WTC11 (cell line): ENCODE results near the gene ZFAND3. TPM values are rescaled to one million over a fixed set of nuclear protein-coding genes. Genes with fewer than 3 reads are reported as not detected.

ENCODE experiments used
- ATAC-seq: fragments of 200-7000 bp; cut with Tn5 transposase; 2 replicates; pipeline ENCODE4 v1.10.0; 2021; ENCODE audit warnings: mild to moderate bottlenecking, moderate library complexity
- CTCF ChIA-PET: fragments of 300-600 bp; sonication (Branson Sonifier 250); formaldehyde crosslinking; loops from one replicate; lab custom pipeline; 2021; ENCODE audit warnings: antibody characterized with exemption; lab: Charles Lee
- POLR2A ChIA-PET: fragments of 350-600 bp; sonication (Branson Sonifier 250); formaldehyde crosslinking; loops from one replicate; lab custom pipeline; 2021; ENCODE audit warnings: antibody characterized with exemption; lab: Charles Lee
- DNase-seq: peaks from one replicate; pipeline ENCODE4 v3.0.0; 2021; ENCODE audit warnings: low spot score
- H3K27ac Mint-ChIP-seq: 2 replicates; pipeline ENCODE4 v1.8.0; 2021; ENCODE audit warnings: mixed read lengths
- H3K27me3 Mint-ChIP-seq: 2 replicates; pipeline ENCODE4 v1.8.0; 2021; ENCODE audit warnings: low read depth, mild to moderate bottlenecking, moderate library complexity, mixed read lengths
- H3K36me3 Mint-ChIP-seq: 2 replicates; pipeline ENCODE4 v1.8.0; 2021; ENCODE audit warnings: mixed read lengths
- H3K4me1 Mint-ChIP-seq: 2 replicates; pipeline ENCODE4 v1.8.0; 2022; ENCODE audit warnings: mixed read lengths
- H3K4me3 Mint-ChIP-seq: 2 replicates; pipeline ENCODE4 v1.8.0; 2021; ENCODE audit warnings: mild to moderate bottlenecking, moderate library complexity, mixed read lengths
- H3K9me3 Mint-ChIP-seq: 2 replicates; pipeline ENCODE4 v1.8.0; 2021; ENCODE audit warnings: mixed read lengths
- CBFB ChIP-seq: sonication (generic); formaldehyde crosslinking; IDR thresholded peaks from 2 replicates; pipeline ENCODE4 v1.8.1; 2022; ENCODE audit warnings: mild to moderate bottlenecking, low read depth, missing genetic modification reagents
- ESRRA ChIP-seq: sonication (generic); formaldehyde crosslinking; IDR thresholded peaks from 2 replicates; pipeline ENCODE4 v1.8.1; 2022; ENCODE audit warnings: mild to moderate bottlenecking, missing genetic modification reagents, borderline replicate concordance
- FOXK1 ChIP-seq: sonication (generic); formaldehyde crosslinking; IDR thresholded peaks from 2 replicates; pipeline ENCODE4 v1.8.0; 2022; ENCODE audit warnings: mild to moderate bottlenecking, moderate library complexity, missing genetic modification reagents
- NFE2L1 ChIP-seq: sonication (generic); formaldehyde crosslinking; IDR thresholded peaks from 2 replicates; pipeline ENCODE4 v1.8.1; 2023; ENCODE audit warnings: missing genetic modification reagents
- NR3C1 ChIP-seq: sonication (generic); formaldehyde crosslinking; conservative IDR thresholded peaks from 2 replicates; pipeline ENCODE4 v1.8.1; 2023; ENCODE audit warnings: low read depth, mild to moderate bottlenecking, missing genetic modification reagents
- PRRX2 ChIP-seq: fragments of 250-450 bp; sonication (Bioruptor Pico); IDR thresholded peaks from 2 replicates; pipeline ENCODE4 v1.8.0; 2021; ENCODE audit warnings: mild to moderate bottlenecking
- RORB ChIP-seq: fragments of 250-450 bp; sonication (Bioruptor Pico); IDR thresholded peaks from 2 replicates; pipeline ENCODE4 v1.9.0; 2021; ENCODE audit warnings: mild to moderate bottlenecking
- TEAD1 ChIP-seq: sonication (generic); formaldehyde crosslinking; IDR thresholded peaks from 2 replicates; pipeline ENCODE4 v1.8.0; 2022; ENCODE audit warnings: mild to moderate bottlenecking, missing genetic modification reagents
- USF1 ChIP-seq: sonication (generic); formaldehyde crosslinking; IDR thresholded peaks from 2 replicates; pipeline ENCODE4 v1.8.0; 2022; ENCODE audit warnings: mild to moderate bottlenecking, missing genetic modification reagents
- ZNF138 ChIP-seq: sonication (generic); formaldehyde crosslinking; conservative IDR thresholded peaks from 2 replicates; pipeline ENCODE4 v1.8.1; 2022; ENCODE audit warnings: mild to moderate bottlenecking, moderate library complexity, missing genetic modification reagents
- ZNF281 ChIP-seq: sonication (generic); formaldehyde crosslinking; IDR thresholded peaks from 2 replicates; pipeline ENCODE4 v1.8.0; 2023; ENCODE audit warnings: mild to moderate bottlenecking, missing genetic modification reagents
- ZNF317 ChIP-seq: sonication (generic); formaldehyde crosslinking; IDR thresholded peaks from 2 replicates; pipeline ENCODE4 v1.8.1; 2023; ENCODE audit warnings: low read depth, mild to moderate bottlenecking, moderate library complexity, missing genetic modification reagents, borderline replicate concordance
- ZNF396 ChIP-seq: fragments of 250-450 bp; sonication (Bioruptor Pico); IDR thresholded peaks from 2 replicates; pipeline ENCODE4 v1.8.0; 2021; ENCODE audit warnings: mild to moderate bottlenecking, moderate library complexity, borderline replicate concordance
- ZNF423 ChIP-seq: fragments of 250-450 bp; sonication (Bioruptor Pico); IDR thresholded peaks from 2 replicates; pipeline ENCODE4 v2.1.2; 2022; ENCODE audit warnings: mild to moderate bottlenecking, moderate library complexity
- ZNF671 ChIP-seq: fragments of 250-450 bp; sonication (Bioruptor Pico); IDR thresholded peaks from 2 replicates; pipeline ENCODE4 v1.8.0; 2021; ENCODE audit warnings: mild to moderate bottlenecking
- total RNA-seq: library from RNA; stranded (reverse); gene quantifications from 3 replicates; pipeline ENCODE4 v1.2.3, GENCODE V29; 2021
- TF ChIP-seq, protein P1 (sequence below): sonication (generic); formaldehyde crosslinking; IDR thresholded peaks from 2 replicates; pipeline ENCODE4 v1.8.1; 2023; ENCODE audit warnings: mild to moderate bottlenecking, missing genetic modification reagents, borderline replicate concordance
- TF ChIP-seq, protein P2 (sequence below): sonication (generic); formaldehyde crosslinking; IDR thresholded peaks from 2 replicates; pipeline ENCODE4 v1.8.1; 2023; ENCODE audit warnings: mild to moderate bottlenecking, moderate library complexity, missing genetic modification reagents
- TF ChIP-seq, protein P3 (sequence below): fragments of 250-450 bp; sonication (Bioruptor Pico); IDR thresholded peaks from 2 replicates; pipeline ENCODE4 v1.9.0; 2021; ENCODE audit warnings: mild to moderate bottlenecking, borderline replicate concordance

ZFAND3 gene
- total RNA-seq, 1 experiment from 2014 or later, result 50.3 TPM

DNA sequence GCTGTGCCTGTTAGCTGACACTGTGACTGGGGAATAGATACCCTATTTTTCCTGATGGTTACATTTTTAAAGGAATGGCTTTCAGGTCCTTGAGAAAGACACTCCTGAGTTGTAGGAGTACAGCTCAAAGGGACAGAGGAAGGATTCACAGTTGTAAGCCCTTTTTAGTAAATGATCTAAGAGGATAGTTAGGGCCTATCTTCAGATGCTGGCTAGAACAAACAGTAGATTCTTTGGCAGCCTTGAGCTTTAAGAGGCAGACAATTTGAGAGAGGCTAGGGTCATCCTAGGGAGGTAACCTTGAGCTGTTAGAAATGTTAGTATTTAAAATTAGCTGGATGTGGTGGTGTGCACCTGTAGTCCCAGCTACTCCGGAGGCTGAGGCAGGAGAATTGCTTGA is 111.5 kb downstream of the ZFAND3 start (continued):
- TF ChIP-seq, protein P1, sequence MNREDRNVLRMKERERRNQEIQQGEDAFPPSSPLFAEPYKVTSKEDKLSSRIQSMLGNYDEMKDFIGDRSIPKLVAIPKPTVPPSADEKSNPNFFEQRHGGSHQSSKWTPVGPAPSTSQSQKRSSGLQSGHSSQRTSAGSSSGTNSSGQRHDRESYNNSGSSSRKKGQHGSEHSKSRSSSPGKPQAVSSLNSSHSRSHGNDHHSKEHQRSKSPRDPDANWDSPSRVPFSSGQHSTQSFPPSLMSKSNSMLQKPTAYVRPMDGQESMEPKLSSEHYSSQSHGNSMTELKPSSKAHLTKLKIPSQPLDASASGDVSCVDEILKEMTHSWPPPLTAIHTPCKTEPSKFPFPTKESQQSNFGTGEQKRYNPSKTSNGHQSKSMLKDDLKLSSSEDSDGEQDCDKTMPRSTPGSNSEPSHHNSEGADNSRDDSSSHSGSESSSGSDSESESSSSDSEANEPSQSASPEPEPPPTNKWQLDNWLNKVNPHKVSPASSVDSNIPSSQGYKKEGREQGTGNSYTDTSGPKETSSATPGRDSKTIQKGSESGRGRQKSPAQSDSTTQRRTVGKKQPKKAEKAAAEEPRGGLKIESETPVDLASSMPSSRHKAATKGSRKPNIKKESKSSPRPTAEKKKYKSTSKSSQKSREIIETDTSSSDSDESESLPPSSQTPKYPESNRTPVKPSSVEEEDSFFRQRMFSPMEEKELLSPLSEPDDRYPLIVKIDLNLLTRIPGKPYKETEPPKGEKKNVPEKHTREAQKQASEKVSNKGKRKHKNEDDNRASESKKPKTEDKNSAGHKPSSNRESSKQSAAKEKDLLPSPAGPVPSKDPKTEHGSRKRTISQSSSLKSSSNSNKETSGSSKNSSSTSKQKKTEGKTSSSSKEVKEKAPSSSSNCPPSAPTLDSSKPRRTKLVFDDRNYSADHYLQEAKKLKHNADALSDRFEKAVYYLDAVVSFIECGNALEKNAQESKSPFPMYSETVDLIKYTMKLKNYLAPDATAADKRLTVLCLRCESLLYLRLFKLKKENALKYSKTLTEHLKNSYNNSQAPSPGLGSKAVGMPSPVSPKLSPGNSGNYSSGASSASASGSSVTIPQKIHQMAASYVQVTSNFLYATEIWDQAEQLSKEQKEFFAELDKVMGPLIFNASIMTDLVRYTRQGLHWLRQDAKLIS (CRISPR knock-in tag), result no peak
- no peak for TF ChIP-seq ZNF317 (CRISPR knock-in tag)

GRCh38 chr6:37934276-37934675 is 114.7 kb downstream of the ZFAND3 start:
- POLR2A ChIA-PET, result interaction anchor here (0.6 kb wide), 1 partner anchor 49 kb away, joined by 3 read pairs; no protein-coding TSS in a partner anchor
- DNase-seq (no peak), ATAC-seq (no peak)
- TF ChIP-seq RORB (CRISPR knock-in tag) (no peak), FOXK1 (CRISPR knock-in tag) (no peak), ZNF671 (CRISPR knock-in tag) (no peak), ZNF281 (CRISPR knock-in tag) (no peak), ESRRA (CRISPR knock-in tag) (no peak), ZNF423 (CRISPR knock-in tag) (no peak), NR3C1 (CRISPR knock-in tag) (no peak), PRRX2 (no peak), CBFB (CRISPR knock-in tag) (no peak), ZNF138 (CRISPR knock-in tag) (no peak), NFE2L1 (no peak), USF1 (CRISPR knock-in tag) (no peak), TEAD1 (CRISPR knock-in tag) (no peak), ZNF396 (no peak)
- TF ChIP-seq, protein P2, sequence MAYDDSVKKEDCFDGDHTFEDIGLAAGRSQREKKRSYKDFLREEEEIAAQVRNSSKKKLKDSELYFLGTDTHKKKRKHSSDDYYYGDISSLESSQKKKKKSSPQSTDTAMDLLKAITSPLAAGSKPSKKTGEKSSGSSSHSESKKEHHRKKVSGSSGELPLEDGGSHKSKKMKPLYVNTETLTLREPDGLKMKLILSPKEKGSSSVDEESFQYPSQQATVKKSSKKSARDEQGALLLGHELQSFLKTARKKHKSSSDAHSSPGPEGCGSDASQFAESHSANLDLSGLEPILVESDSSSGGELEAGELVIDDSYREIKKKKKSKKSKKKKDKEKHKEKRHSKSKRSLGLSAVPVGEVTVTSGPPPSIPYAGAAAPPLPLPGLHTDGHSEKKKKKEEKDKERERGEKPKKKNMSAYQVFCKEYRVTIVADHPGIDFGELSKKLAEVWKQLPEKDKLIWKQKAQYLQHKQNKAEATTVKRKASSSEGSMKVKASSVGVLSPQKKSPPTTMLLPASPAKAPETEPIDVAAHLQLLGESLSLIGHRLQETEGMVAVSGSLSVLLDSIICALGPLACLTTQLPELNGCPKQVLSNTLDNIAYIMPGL (CRISPR knock-in tag), result no peak
- TF ChIP-seq, protein P3, sequence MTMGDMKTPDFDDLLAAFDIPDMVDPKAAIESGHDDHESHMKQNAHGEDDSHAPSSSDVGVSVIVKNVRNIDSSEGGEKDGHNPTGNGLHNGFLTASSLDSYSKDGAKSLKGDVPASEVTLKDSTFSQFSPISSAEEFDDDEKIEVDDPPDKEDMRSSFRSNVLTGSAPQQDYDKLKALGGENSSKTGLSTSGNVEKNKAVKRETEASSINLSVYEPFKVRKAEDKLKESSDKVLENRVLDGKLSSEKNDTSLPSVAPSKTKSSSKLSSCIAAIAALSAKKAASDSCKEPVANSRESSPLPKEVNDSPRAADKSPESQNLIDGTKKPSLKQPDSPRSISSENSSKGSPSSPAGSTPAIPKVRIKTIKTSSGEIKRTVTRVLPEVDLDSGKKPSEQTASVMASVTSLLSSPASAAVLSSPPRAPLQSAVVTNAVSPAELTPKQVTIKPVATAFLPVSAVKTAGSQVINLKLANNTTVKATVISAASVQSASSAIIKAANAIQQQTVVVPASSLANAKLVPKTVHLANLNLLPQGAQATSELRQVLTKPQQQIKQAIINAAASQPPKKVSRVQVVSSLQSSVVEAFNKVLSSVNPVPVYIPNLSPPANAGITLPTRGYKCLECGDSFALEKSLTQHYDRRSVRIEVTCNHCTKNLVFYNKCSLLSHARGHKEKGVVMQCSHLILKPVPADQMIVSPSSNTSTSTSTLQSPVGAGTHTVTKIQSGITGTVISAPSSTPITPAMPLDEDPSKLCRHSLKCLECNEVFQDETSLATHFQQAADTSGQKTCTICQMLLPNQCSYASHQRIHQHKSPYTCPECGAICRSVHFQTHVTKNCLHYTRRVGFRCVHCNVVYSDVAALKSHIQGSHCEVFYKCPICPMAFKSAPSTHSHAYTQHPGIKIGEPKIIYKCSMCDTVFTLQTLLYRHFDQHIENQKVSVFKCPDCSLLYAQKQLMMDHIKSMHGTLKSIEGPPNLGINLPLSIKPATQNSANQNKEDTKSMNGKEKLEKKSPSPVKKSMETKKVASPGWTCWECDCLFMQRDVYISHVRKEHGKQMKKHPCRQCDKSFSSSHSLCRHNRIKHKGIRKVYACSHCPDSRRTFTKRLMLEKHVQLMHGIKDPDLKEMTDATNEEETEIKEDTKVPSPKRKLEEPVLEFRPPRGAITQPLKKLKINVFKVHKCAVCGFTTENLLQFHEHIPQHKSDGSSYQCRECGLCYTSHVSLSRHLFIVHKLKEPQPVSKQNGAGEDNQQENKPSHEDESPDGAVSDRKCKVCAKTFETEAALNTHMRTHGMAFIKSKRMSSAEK (CRISPR knock-in tag), result no peak
- no peak overlapping the region for H3K27ac Mint-ChIP-seq
- peaks cover 36% of the 10 kb centered on the region for H3K4me1 Mint-ChIP-seq
- H3K9me3 Mint-ChIP-seq, result no peaks in the 10 kb centered on the region
- H3K4me3 Mint-ChIP-seq, result no peak overlapping the region
- CTCF ChIA-PET, result no interaction called here
- no peaks in the 10 kb centered on the region for H3K27me3 Mint-ChIP-seq
- no peaks in the 10 kb centered on the region for H3K36me3 Mint-ChIP-seq
